ENCODE results near the gene DAW1.
"Not testable (repeated sequence)": the region's sequence is repeated elsewhere in the genome, so short reads cannot be mapped to it uniquely, and the experiment has no call there.

DAW1 gene

GRCh38 chr2:227871375-227871791, at the start of gene DAW1:
Gene DAW1, plus strand, starts transcription at chr2:227871631. Its CDS starts 59 bp downstream, at chr2:227871690.
- DNase-seq (ENCODE audit: low read depth) = no peak

- DNase-seq (ENCODE audit: low read depth) = no peak
Observed at GRCh38 chr2:227822416-227823003, 48.9 kb upstream of the DAW1 start.

GRCh38 chr2:227823922-227824321, 47.5 kb upstream of the DAW1 start:
- no peak for DNase-seq (ENCODE audit: low read depth)

- DNase-seq (ENCODE audit: low read depth) = no peak
Observed at GRCh38 chr2:227824711-227825110, 46.7 kb upstream of the DAW1 start.

GRCh38 chr2:227826019-227826521, 45.4 kb upstream of the DAW1 start:
- DNase-seq (ENCODE audit: low read depth) = no peak

- no peak for DNase-seq (ENCODE audit: low read depth)
Observed at GRCh38 chr2:227826563-227826962, 44.9 kb upstream of the DAW1 start.

GRCh38 chr2:227827143-227827542, 44.3 kb upstream of the DAW1 start:
- no peak for DNase-seq (ENCODE audit: low read depth)

- DNase-seq (ENCODE audit: low read depth) = no peak
Observed at GRCh38 chr2:227828477-227828912, 42.9 kb upstream of the DAW1 start.

GRCh38 chr2:227829337-227829736, 42.1 kb upstream of the DAW1 start:
- DNase-seq (ENCODE audit: low read depth) = no peak

- DNase-seq (ENCODE audit: low read depth) = no peak
Observed at GRCh38 chr2:227834423-227834822, 37.0 kb upstream of the DAW1 start.

GRCh38 chr2:227834916-227835650, 36.3 kb upstream of the DAW1 start:
- no peak for DNase-seq (ENCODE audit: low read depth)

GRCh38 chr2:227839339-227840129, 31.9 kb upstream of the DAW1 start:
- DNase-seq (ENCODE audit: low read depth) = not testable (repeated sequence)

- no peak for DNase-seq (ENCODE audit: low read depth)
Observed at GRCh38 chr2:227846831-227847230, 24.6 kb upstream of the DAW1 start.

- no peak for DNase-seq (ENCODE audit: low read depth)
Observed at GRCh38 chr2:227848146-227848545, 23.3 kb upstream of the DAW1 start.

GRCh38 chr2:227848586-227848985, 22.8 kb upstream of the DAW1 start:
- DNase-seq (ENCODE audit: low read depth) = no peak

- DNase-seq (ENCODE audit: low read depth) = no peak
Observed at GRCh38 chr2:227849906-227850305, 21.5 kb upstream of the DAW1 start.

GRCh38 chr2:227853204-227853629, 18.2 kb upstream of the DAW1 start:
- DNase-seq (ENCODE audit: low read depth) = no peak

GRCh38 chr2:227853765-227854271, 17.6 kb upstream of the DAW1 start:
- no peak for DNase-seq (ENCODE audit: low read depth)

- DNase-seq (ENCODE audit: low read depth) = no peak
Observed at GRCh38 chr2:227855440-227855839, 16.0 kb upstream of the DAW1 start.

- no peak for DNase-seq (ENCODE audit: low read depth)
Observed at GRCh38 chr2:227856697-227857096, 14.7 kb upstream of the DAW1 start.

GRCh38 chr2:227860221-227860641, 11.2 kb upstream of the DAW1 start:
- DNase-seq (ENCODE audit: low read depth) = no peak

- DNase-seq (ENCODE audit: low read depth) = no peak
Observed at GRCh38 chr2:227861011-227861410, 10.4 kb upstream of the DAW1 start.

Measured in activated T-cell treated with anti-CD3 and anti-CD28 coated beads for 1 hour (primary cell).